Uterus (tissue), 2 donors: Measurements from ENCODE around the gene ATP6V0E1.

Source experiments
- POLR2A ChIP-seq, 2 donors: fragments of 450-650 bp; IDR thresholded peaks; one replicate each; pipeline ENCODE4 v1.6.1; 2016; ENCODE audit warnings: antibody characterized with exemption in 2 of 2, mild to moderate bottlenecking in 1 of 2, moderate library complexity in 1 of 2
- TF ChIP-seq, protein P1 (sequence below), 4 experiments: fragments of 200-600 bp in 2 of 4; fragments of 450-650 bp in 2 of 4; sonication (generic) in 2 of 4; IDR thresholded peaks; one replicate each; pipeline ENCODE4 v1.5.1; 2016 to 2019; ENCODE audit warnings: antibody characterized with exemption in 4 of 4, mild to moderate bottlenecking in 2 of 4, moderate library complexity in 1 of 4

DNA sequence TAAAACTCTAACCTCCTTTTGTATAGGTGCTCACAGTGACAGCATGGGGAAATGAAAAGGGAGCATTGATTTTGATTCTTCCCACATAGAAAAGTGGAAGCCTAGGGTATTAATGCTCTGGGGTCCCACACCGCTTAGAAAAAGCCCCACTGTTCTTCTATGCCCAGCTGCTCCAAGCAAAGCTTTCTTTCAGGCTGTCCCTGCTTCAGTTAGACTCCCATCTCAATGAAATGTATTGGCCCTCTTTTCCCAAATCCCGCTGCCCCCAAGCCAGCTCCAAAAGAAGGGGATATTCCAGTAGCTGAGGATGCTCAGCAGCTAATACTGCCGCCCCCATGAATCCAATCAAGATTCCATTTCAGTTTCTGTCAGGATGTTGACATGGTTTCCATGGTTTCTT lies 55.6 kb downstream of the ATP6V0E1 start:
- TF ChIP-seq, protein P1, sequence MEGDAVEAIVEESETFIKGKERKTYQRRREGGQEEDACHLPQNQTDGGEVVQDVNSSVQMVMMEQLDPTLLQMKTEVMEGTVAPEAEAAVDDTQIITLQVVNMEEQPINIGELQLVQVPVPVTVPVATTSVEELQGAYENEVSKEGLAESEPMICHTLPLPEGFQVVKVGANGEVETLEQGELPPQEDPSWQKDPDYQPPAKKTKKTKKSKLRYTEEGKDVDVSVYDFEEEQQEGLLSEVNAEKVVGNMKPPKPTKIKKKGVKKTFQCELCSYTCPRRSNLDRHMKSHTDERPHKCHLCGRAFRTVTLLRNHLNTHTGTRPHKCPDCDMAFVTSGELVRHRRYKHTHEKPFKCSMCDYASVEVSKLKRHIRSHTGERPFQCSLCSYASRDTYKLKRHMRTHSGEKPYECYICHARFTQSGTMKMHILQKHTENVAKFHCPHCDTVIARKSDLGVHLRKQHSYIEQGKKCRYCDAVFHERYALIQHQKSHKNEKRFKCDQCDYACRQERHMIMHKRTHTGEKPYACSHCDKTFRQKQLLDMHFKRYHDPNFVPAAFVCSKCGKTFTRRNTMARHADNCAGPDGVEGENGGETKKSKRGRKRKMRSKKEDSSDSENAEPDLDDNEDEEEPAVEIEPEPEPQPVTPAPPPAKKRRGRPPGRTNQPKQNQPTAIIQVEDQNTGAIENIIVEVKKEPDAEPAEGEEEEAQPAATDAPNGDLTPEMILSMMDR (IDR thresholded peaks at IDR 0.05): no peak
- no peak for TF ChIP-seq POLR2A (IDR thresholded peaks at IDR 0.05)
